GM10248 (cell line): ENCODE measurements around the gene TMEM42.

Experiments used
- CTCF ChIA-PET: fragments of 300-600 bp; sonication (Branson Sonifier 250); formaldehyde crosslinking; extraction: SDS; loops from one replicate; lab custom pipeline; 2021; ENCODE audit warnings: antibody characterized with exemption; lab: Yijun Ruan, JAX
- POLR2A ChIA-PET: fragments of 350-650 bp; sonication (Branson Sonifier 250); formaldehyde crosslinking; extraction: SDS; loops from one replicate; lab custom pipeline; 2020; ENCODE audit warnings: antibody characterized with exemption; lab: Yijun Ruan, JAX
- DNase-seq: peaks from one replicate; pipeline ENCODE4 v3.0.0; 2012; ENCODE audit errors: extremely low spot score
- TF ChIP-seq, protein P1 (sequence below): IDR thresholded peaks from 2 replicates; pipeline ENCODE4 v1.5.1; 2012; ENCODE audit warnings: mild to moderate bottlenecking, low read depth; ENCODE audit errors: extremely low read depth, missing control alignments, control extremely low read depth

TMEM42 gene

DNA sequence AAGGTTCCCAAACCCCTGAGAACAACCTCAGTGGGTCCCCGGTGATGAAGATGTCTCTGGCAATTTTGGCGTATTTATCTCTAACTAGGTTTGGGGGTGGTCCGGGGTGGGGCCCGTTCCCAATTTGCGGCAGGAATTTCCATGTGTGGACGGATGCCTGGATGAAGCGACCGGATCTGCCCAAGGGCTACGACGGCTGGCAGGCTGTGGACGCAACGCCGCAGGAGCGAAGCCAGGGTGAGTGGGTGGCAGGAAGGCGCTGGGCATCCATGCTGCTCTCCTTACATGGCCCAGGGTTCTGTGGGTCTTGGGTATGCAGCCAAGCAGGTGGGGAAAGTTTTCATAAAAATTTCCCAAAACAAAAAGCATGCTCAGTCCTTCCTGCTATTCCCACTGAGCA, 42.0 kb downstream of the TMEM42 start:
- TF ChIP-seq, protein P1, sequence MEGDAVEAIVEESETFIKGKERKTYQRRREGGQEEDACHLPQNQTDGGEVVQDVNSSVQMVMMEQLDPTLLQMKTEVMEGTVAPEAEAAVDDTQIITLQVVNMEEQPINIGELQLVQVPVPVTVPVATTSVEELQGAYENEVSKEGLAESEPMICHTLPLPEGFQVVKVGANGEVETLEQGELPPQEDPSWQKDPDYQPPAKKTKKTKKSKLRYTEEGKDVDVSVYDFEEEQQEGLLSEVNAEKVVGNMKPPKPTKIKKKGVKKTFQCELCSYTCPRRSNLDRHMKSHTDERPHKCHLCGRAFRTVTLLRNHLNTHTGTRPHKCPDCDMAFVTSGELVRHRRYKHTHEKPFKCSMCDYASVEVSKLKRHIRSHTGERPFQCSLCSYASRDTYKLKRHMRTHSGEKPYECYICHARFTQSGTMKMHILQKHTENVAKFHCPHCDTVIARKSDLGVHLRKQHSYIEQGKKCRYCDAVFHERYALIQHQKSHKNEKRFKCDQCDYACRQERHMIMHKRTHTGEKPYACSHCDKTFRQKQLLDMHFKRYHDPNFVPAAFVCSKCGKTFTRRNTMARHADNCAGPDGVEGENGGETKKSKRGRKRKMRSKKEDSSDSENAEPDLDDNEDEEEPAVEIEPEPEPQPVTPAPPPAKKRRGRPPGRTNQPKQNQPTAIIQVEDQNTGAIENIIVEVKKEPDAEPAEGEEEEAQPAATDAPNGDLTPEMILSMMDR, result no peak
- no peak for DNase-seq
- POLR2A ChIA-PET, result no interaction called here
- CTCF ChIA-PET, result interaction anchor here (14.3 kb wide), 1 partner anchor 370 kb away, joined by 95 read pairs; no protein-coding TSS in a partner anchor

DNA sequence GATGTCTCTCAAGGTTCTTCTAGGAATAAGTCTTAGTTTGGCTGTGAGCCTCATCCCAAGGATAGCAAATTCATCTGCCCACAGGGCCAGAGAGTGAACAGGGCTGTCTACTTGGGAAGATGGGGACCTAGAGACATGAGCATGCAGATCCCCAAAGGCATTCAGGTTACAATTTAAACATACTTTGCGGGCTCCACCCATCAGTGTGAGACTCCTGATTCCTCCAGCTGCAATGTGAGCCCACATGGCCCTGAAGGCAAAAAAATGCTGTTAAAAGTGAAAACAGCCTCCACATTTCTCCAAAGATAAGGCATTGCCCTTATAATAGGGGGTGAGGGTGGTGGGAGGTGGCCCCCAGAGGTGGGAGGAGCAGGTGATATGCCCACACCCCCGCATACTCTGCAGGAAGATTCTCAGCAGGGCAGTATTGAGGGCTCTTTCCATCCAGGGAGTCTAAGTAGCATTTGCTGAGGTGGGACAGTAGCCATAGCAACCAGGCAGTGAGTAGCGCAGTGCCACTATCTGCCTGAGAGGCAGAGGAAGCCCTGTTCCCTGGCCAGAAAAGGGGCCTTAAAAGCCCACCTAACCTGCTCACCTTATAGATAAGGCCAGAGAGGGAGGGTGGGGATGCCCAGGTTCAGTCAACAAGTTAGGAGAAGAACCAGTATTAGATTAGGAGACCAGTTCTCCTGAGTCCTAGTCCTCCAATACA, 43.9 kb downstream of the TMEM42 start:
- POLR2A ChIA-PET, result no interaction called here
- CTCF ChIA-PET, result interaction anchor here (1.6 to 14.3 kb wide), 2 partner anchors 8 to 372 kb away, joined by 8 to 95 read pairs; no protein-coding TSS in a partner anchor
- no peak for DNase-seq
- TF ChIP-seq, protein P1, result no peak

DNA sequence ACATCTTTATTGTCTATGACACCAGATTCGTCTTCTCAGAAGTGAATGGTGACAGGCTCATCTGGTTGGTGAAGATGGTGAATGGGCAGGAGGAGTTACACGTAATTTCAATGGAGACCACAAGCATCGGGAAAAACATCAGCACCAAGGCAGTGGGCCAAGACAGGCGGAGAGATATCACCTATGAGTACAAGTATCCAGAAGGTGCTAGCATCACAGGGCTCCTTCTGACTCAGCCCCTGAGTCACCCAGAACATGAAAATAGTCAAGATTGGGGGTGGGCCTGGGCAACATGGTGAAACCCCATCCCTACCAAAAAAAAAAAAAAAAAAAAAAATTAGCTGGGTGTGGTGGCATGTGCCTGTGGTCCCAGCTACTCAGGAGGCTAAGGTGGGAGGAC, 45.3 kb downstream of the TMEM42 start:
- TF ChIP-seq, protein P1, result no peak
- ChIA-PET POLR2A (no interaction called here), CTCF (interaction anchor here (1.1 to 14.3 kb wide), 2 partner anchors 12 to 373 kb away, joined by 3 to 95 read pairs; no protein-coding TSS in a partner anchor)
- DNase-seq, result no peak

DNA sequence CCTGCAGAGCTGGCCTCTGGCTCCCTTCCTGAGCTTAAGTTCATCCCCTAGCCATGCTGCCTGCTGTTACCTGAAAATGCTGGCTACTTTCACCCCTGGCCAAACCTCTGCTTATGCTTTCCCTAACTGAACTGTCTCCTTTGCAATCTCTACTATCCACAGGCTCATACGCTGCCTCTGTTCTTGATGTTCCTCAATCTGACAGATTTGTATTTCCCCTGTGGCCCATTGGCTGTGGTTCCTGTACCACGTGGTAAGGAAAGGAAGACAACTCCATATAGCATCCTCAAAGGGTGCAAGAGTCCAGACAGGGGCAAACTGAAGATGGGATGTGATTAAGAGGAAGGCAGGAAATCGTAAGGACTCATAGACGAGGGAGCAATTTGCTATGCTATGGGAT, 45.9 kb downstream of the TMEM42 start:
- ChIA-PET POLR2A (no interaction called here), CTCF (interaction anchor here (1.1 to 14.3 kb wide), 3 partner anchors 13 to 374 kb away, joined by 3 to 95 read pairs (median 4); no protein-coding TSS in a partner anchor)
- TF ChIP-seq, protein P1, result no peak
- no peak for DNase-seq

DNA sequence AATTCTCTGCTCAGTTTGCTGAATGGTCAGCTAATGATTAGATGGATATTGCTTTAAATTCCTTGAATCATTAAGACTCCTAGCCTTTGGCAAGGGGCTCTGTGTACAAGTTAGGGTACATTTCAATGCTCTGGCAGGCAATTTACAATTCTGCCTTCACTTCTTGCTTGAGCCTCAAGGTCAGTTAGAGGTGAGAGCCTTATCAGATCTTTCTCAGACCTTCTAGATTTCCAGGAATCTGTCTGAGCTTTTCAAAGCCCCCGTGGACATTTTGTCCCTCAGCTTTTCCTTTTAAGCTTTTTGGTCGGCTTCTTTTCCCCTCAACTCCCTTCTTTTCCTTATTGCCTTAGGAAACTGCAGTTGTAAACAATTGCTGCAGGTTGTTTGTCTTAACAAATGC, 47.4 kb downstream of the TMEM42 start:
- ChIA-PET CTCF (interaction anchor here (1.5 to 14.3 kb wide), 2 partner anchors 15 to 375 kb away, joined by 5 to 95 read pairs; no protein-coding TSS in a partner anchor), POLR2A (no interaction called here)
- no peak for DNase-seq
- TF ChIP-seq, protein P1, result no peak

DNA sequence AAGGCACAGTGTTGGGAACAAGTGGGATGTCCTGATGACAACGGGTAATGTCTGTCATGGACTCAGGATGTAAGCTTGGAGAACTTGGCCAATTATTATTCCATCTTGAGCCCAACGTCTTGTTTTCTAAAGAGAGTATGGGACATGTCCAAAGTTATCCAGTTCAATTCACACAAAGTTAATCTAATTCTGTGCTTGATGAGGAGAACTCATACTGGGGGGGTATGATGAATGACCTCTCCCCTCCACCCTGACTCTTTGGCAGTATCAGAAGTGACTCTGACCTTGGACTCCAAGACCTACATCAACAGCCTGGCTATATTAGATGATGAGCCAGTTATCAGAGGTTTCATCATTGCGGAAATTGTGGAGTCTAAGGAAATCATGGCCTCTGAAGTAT, 49.0 kb downstream of the TMEM42 start:
- CTCF ChIA-PET, result interaction anchor here (14.3 kb wide), 1 partner anchor 377 kb away, joined by 95 read pairs; no protein-coding TSS in a partner anchor
- TF ChIP-seq, protein P1, result no peak
- DNase-seq, result no peak
- POLR2A ChIA-PET, result no interaction called here
